SIG-M5 treated with dmso at 0.1 percent for 504 hours (cell line): Measurements from ENCODE around the gene PRR36.

Experiments
- DNase-seq: peaks from one replicate; lab custom pipeline; 2025; ENCODE audit not compliant: unreplicated experiment; lab: John Stamatoyannopoulos, UW

PRR36 gene

GRCh38 chr19:7848779-7849457, 25.3 kb downstream of the PRR36 start:
- DNase-seq: no peak

- no peak for DNase-seq
Observed at GRCh38 chr19:7847664-7848063, 26.5 kb downstream of the PRR36 start.

GRCh38 chr19:7846155-7846646, 28.0 kb downstream of the PRR36 start:
- no peak for DNase-seq

DNA sequence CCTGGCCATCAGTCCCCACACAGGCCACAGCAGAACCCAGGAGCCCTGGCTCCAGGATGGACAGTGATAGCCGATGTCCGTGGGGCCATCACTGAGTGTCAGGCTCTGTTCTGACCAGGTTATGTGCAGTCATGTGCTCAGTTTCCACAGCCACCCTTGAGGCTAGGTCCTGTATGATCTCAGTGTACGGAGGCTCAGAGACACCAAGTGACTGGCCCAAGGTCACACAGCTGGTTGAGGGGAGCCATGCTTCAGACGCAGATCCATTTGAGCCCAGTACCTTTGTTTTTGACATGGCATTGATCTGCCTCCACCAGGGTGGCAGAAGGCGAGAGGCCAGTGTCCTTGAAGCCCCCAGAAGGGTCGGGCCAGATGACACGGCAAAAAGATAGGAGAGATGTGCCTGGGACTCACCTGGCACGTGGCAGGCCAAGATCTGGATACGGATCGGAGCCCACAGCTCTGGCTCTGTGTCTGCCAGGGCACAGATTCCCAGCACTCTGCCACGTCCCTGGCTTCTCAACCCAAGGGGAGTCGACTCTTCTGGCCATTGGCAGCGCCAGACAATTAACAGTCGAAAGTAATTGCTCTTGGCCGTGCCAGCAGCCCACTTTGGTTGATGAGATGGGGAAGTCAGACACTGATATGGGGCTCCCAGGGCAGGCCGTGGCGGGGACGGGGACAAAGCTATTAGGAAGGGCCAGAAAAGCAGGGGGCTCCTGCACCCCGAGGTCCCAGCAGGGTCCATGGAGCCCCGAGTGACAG, 28.6 kb downstream of the PRR36 start:
- no peak for DNase-seq

DNA sequence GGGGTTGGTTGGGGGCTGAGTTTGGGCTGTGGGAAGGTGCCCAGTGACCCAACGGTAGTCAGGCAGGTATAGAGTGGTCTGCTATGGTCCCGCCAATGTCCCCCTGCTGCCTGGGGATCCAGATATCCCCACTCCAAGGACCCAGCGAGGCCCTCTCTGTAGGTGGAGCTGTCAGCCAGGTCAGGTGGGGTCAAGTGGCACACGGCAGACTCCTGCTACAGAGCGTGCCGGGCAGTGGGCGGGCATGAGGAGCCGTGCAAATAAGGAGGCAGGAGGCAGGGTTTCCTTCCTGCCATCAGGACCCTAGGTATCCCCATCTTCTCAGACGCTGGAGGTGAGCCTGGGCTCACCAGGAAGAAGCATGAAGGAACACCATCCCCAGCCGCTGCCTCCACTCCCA, 29.2 kb downstream of the PRR36 start:
- DNase-seq: no peak

DNA sequence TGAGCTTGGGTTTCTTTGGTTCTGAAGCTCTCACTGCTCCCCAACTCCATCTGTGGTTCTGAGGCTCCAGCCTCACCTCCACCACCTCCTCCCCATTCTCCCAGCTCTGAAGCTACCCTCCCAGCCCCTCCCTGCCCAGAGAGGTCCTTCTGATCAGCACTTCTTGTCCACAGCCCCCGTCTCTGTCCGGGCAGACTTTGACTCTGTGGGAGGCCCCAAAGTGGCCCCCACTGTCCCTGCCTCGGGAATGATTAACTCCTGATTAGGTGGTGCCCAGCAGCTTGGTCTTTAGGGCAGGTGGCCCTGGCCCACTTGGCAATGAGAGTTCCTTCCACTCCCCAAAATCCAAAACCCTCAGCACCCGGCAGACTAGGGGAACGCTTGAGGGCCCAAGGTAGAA, 29.8 kb downstream of the PRR36 start:
- DNase-seq: no peak

- no peak for DNase-seq
Observed at GRCh38 chr19:7843521-7843920, 30.7 kb downstream of the PRR36 start.

DNA sequence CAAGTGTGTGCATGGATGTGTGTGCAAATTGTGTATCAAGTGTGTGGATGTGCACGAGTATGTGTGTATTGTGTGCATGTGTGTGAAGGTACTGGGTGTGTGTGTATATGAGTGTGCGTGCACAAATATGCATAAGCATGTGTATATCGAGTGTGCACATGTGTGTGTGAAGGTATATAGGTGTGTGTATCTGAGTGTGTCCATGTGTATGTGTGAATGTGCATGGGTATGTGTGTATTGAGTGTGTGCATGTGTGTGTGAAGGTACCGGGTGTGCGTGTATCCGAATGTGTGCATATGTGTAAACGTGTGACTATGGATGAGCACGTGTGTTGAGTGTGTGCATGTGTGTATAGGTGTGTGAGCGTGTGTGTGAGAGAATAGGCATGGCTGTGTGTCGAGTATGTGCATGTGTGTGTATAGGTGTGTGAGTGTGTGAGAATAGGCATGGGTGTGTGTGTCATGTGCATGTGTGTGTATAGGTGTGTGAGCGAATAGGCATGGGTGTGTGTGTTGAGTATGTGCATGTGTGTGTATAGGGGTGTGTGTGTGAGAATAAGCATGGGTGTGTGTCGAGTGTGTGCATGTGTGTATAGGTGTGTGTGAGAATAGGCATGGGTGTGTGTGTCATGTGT, 31.4 kb downstream of the PRR36 start:
- no peak for DNase-seq

GRCh38 chr19:7841751-7842660, 32.2 kb downstream of the PRR36 start:
- DNase-seq: no peak

DNA sequence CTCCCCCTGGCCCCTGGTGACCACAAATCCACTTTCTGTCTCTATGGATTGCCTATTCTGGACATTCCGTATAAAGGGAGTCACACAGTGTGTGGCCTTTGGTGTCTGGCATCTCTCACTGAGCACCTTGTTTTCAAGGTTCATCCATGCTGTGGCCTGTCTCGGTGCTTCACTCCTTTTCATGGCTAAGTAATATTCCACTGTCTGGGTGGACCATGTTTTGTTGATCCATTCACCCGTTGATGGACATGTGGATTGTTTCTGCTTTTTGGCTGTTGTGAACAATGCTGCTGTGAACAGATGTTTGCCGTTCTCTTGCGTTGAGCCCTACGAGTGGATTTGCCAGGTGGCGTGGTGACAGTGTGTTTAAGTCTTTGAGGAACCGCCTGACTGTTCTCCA, 33.6 kb downstream of the PRR36 start:
- no peak for DNase-seq

DNA sequence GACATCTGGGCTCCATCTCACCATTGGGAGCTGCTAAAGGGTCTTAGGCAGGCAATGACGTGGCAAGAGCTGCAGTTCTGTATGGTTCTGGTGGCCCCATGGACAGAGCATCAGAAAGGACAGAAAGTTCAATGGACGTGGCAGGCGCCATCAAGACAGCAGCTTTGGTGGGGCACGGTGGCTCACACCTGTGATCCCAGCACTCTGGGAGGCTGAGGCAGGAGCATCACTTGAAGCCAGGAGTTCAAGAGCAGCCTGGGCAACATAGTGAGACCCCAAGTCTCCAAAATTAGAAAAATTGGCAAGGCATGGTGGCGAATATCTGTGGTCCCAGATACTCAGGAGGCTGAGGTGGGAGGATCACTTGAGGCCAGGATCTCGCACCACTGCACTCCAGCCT, 34.7 kb downstream of the PRR36 start:
- DNase-seq: no peak

DNA sequence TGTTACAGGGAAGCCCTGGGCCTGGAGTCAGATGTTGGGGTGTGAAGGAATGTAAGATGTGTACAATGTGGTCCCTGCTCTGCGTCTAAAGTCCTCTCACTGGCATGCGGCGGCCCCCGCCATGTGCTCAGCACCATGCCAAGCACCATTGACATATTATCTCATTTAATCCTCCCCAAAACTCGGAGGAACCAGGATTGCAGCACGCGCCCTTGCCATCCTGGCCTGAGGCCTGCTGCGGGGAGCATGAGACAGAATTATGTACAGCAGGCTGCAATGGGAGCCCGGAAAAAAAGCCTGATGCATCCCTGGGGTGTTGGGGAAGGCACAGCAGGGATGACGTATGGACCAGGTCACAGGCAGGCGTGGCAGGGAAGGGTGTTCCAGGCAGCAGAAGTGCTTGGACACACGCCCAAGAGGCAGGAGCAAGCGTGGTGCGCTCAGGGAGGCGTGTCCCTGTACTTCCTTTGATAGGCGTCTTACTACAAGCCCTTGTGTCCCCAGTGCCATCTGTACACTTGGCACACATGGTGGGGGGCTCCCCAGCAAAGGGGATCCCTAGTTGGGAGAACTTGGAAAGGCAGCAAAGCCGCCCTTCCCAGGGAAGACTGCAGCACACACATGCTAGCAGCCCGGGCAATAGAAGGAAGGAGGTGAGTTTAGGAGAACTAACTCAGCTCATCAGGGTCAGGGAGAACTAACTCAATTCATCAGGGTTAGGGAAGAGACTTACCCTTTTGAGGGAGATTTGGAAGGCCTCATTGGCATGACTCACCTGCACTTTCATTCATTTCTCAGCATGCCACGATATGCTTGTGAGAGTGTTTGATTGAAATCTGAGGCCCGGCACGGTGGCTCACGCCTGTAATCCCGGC, 40.7 kb downstream of the PRR36 start:
- no peak for DNase-seq

DNA sequence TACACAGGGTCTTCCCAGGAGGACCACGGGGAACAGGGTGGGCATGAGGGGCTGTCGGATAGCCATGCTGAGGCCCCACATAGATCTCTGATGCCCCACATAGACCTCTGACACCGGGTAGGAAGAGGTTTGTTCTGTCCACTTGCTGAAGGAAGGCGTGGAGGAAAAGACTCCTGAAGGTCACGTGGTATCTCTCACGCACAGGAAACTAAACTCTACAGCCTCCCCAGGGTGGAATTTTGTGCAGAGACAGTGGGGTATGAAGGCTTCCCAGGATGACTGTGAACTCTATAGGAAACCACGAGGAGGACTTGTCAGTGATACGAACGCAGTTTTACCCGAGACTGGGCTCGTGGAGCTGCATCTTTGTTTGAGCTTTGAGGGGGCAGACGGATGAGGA, 41.4 kb downstream of the PRR36 start:
- no peak for DNase-seq

- no peak for DNase-seq
Observed at GRCh38 chr19:7832009-7832408, 42.2 kb downstream of the PRR36 start.

- DNase-seq: no peak
Observed at GRCh38 chr19:7831452-7831851, 42.7 kb downstream of the PRR36 start.

DNA sequence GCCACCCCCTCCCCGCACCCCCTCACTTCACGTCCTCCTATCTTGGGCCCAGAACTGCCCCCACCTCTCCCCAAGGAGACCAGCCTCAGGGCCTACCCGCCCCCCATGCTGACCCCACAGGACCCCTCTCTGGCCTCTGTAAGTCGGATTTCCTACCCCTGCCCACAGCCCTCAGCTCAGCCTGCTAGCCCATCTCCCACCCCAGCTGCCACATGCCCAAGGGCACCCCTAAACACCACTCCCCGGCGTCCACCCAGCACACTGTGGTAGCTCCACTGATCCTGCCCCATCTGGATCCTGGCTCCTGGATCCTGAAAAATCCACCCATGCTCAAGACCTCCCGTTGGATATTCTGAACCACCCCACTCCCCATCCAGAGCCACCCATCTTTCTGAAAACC, 43.4 kb downstream of the PRR36 start:
- no peak for DNase-seq

GRCh38 chr19:7830272-7830771, 43.9 kb downstream of the PRR36 start:
- DNase-seq: no peak

- DNase-seq: peak; percentile 100
Observed at GRCh38 chr19:7829561-7830271, 44.5 kb downstream of the PRR36 start, which contains the start of gene EVI5L. Gene EVI5L (plus strand): TSS chr19:7830218. CDS start chr19:7846543, 16,325 bp downstream.

GRCh38 chr19:7829166-7829520, 45.0 kb downstream of the PRR36 start:
- no peak for DNase-seq
